HS-5 (cell line): ENCODE results near the gene DAPK1.
A peak's percentile ranks its signal among the peaks of the same experiment; 100 is the strongest.

Experiments used
- DNase-seq: peaks from one replicate; pipeline ENCODE4 v3.0.0-alpha.2; 2012; ENCODE audit warnings: low read depth

The DAPK1 gene

GRCh38 chr9:87497604-87498045 is at the start of gene DAPK1:
Gene DAPK1 (plus strand): TSS chr9:87497867. CDS start chr9:87499078, 1,211 bp downstream.
- DNase-seq: no peak

GRCh38 chr9:87451149-87451548 is 46.5 kb upstream of the DAPK1 start:
- no peak for DNase-seq

- no peak for DNase-seq
These were observed 42.3 kb upstream of the DAPK1 start for GRCh38 chr9:87455407-87455806.

- DNase-seq: no peak
These were observed 36.4 kb upstream of the DAPK1 start for GRCh38 chr9:87461256-87461655.

- peak; percentile 14 for DNase-seq
These were observed 33.3 kb upstream of the DAPK1 start for GRCh38 chr9:87464110-87464991.

- no peak for DNase-seq
These were observed 32.7 kb upstream of the DAPK1 start for GRCh38 chr9:87464992-87465378.

- DNase-seq: no peak
These were observed 31.9 kb upstream of the DAPK1 start for GRCh38 chr9:87465816-87466215.

- no peak for DNase-seq
These were observed 30.5 kb upstream of the DAPK1 start for GRCh38 chr9:87467187-87467586.

- DNase-seq: no peak
These were observed 27.7 kb upstream of the DAPK1 start for GRCh38 chr9:87469793-87470465.

GRCh38 chr9:87471746-87472145 is 25.9 kb upstream of the DAPK1 start:
- DNase-seq: no peak

- DNase-seq: no peak
These were observed 22.2 kb upstream of the DAPK1 start for GRCh38 chr9:87475463-87475862.

GRCh38 chr9:87478226-87478992 is 19.3 kb upstream of the DAPK1 start:
- DNase-seq: no peak

GRCh38 chr9:87479801-87480201 is 17.9 kb upstream of the DAPK1 start:
- no peak for DNase-seq

- no peak for DNase-seq
These were observed 15.5 kb upstream of the DAPK1 start for GRCh38 chr9:87481890-87482855.

GRCh38 chr9:87490225-87490624 is 7.4 kb upstream of the DAPK1 start:
- DNase-seq: no peak

- no peak for DNase-seq
These were observed 6.8 kb upstream of the DAPK1 start for GRCh38 chr9:87490907-87491306.

GRCh38 chr9:87491523-87491922 is 6.1 kb upstream of the DAPK1 start:
- no peak for DNase-seq

- no peak for DNase-seq
These were observed 5.0 kb upstream of the DAPK1 start for GRCh38 chr9:87492642-87493041.

- DNase-seq: no peak
These were observed 2.6 kb upstream of the DAPK1 start for GRCh38 chr9:87494970-87495471.

GRCh38 chr9:87497080-87497603 is 525 bp upstream of the DAPK1 start:
- no peak for DNase-seq
